Effector CD4-positive, alpha-beta T cell (primary cell): ENCODE measurements around the gene NBPF1.
"Not testable (repeated sequence)": the region's sequence is repeated elsewhere in the genome, so short reads cannot be mapped to it uniquely, and the experiment has no call there.

Experiments used
- DNase-seq: peaks from one replicate; pipeline ENCODE4 v3.0.0-alpha.2; 2020
- total RNA-seq: gene quantifications from one replicate; lab custom pipeline; 2026; lab: John Stamatoyannopoulos, UW

Gene NBPF1
- 10.7 reads per million, percentile 33 among the genes with 10 or more reads in this experiment for total RNA-seq

GRCh38 chr1:16613185-16614147 lies at the start of gene NBPF1:
Gene NBPF1, minus strand, starts transcription at chr1:16613564.
- peak; percentile 80 for DNase-seq

- DNase-seq: not testable (repeated sequence)
These were observed 44.9 kb upstream of the NBPF1 start for GRCh38 chr1:16658234-16658633.

GRCh38 chr1:16656981-16657683 lies 43.8 kb upstream of the NBPF1 start:
- not testable (repeated sequence) for DNase-seq

DNA sequence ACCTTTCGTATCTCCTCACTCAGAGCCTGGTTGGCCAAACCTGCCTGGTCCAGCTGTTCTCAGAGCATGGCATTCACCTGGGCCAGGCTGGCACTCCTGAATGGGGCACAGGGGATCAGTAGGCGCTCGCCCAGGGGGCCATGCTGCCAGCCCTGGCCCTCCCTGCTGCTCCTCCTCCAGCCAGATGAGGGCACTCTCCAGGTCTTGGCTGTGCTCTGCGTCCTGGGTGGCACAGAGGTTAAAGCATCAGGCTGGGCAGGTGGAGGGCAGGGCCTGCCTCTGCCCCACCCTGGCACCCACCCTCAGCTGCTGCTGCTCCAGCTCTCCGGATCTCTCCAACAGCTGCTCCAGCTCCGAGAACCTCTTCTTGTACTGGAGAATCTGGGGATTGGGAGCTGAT lies 43.2 kb upstream of the NBPF1 start:
- not testable (repeated sequence) for DNase-seq

GRCh38 chr1:16651560-16651959 lies 38.2 kb upstream of the NBPF1 start:
- not testable (repeated sequence) for DNase-seq

DNA sequence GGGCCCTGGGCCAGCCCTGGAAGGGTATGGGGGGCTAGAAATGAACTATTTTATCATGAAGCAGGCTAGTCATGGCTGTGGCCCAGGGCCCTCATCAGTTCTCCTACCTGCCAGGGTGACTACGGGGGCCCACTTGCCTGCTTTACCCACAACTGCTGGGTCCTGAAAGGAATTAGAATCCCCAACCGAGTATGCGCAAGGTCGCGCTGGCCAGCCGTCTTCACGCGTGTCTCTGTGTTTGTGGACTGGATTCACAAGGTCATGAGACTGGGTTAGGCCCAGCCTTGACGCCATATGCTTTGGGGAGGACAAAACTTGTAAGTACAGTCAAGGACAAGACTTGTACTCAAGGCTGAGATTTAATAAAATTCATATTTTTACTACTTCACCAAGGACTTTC lies 36.6 kb upstream of the NBPF1 start:
- DNase-seq: not testable (repeated sequence)

DNA sequence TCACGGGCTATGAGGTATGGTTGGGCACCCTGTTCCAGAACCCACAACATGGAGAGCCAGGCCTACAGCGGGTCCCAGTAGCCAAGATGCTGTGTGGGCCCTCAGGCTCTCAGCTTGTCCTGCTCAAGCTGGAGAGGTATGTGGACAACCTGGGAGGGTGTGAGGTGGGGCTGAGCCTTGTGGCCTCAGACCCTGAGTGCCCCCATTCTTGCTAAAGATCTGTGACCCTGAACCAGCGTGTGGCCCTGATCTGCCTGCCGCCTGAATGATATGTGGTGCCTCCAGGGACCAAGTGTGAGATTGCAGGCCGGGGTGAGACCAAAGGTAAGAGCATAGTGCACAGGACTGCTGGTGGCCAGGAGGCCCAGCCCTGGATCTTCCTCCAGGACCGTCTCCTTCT lies 36.0 kb upstream of the NBPF1 start:
- not testable (repeated sequence) for DNase-seq

DNA sequence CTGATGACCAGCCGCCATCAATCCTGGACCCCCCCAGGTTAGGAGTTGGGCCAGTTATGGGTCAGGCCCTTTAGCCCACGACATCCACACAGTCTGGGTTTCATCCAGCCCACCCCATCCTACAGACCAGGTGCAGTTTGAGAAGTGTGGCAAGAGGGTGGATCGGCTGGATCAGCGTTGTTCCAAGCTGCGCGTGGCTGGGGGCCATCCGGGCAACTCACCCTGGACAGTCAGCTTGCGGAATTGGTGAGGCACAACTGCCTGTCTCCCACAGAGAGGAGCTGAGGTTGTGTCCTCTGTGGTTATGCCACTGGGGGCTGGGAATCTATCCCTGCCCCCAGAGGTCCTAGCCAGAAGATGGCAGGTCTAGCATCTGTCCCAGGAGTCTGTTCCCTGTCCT lies 35.4 kb upstream of the NBPF1 start:
- not testable (repeated sequence) for DNase-seq

- DNase-seq: not testable (repeated sequence)
These were observed 34.9 kb upstream of the NBPF1 start for GRCh38 chr1:16648250-16648649.

GRCh38 chr1:16647179-16648176 lies 34.1 kb upstream of the NBPF1 start:
- peak; percentile 3 for DNase-seq

- DNase-seq: peak; percentile 1
These were observed 33.4 kb upstream of the NBPF1 start for GRCh38 chr1:16646716-16647115.

GRCh38 chr1:16646061-16646664 lies 32.8 kb upstream of the NBPF1 start:
- peak; percentile 3 for DNase-seq

- peak; percentile 2 for DNase-seq
These were observed 32.1 kb upstream of the NBPF1 start for GRCh38 chr1:16645271-16646060.

DNA sequence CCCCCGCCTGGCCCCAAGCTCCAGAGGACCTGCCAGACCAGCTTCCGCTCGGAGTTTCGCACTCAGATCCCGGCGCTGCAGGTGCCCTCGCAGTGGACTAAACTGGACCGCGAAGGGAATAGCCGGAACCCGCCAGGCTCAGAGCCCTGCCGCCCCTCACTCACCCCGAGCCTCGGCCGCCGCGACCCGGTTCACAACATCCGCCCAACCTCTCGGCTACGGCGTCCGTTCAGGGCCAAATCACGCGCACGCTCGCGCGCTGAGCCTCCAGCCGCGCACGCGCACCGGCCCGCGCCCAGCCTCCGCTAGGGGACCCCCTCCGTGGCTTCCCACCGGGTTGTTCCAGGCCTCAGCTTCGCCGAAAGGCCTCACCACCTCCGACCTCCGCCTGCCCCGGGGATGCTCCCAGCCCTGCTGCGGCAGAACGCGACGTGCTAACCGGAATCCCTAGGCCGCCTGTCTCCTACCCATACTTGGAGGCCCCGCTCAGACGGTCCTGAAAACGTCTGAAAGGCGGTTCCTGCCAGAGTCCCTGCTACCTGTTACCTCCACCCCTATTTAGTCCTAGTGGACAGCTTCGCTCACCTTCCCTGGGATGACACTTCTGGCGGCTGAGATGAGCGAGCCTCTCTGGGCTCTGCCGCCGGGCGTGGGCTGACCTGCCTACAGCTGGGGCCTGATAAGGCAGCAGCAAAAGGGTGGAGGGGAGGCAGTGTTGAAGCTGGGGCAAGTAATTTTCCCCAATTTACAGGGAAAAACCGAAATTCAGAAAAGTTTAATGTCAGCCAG lies 31.3 kb upstream of the NBPF1 start:
- DNase-seq: peak; percentile 98

- no peak for DNase-seq
These were observed 30.8 kb upstream of the NBPF1 start for GRCh38 chr1:16644193-16644481.

DNA sequence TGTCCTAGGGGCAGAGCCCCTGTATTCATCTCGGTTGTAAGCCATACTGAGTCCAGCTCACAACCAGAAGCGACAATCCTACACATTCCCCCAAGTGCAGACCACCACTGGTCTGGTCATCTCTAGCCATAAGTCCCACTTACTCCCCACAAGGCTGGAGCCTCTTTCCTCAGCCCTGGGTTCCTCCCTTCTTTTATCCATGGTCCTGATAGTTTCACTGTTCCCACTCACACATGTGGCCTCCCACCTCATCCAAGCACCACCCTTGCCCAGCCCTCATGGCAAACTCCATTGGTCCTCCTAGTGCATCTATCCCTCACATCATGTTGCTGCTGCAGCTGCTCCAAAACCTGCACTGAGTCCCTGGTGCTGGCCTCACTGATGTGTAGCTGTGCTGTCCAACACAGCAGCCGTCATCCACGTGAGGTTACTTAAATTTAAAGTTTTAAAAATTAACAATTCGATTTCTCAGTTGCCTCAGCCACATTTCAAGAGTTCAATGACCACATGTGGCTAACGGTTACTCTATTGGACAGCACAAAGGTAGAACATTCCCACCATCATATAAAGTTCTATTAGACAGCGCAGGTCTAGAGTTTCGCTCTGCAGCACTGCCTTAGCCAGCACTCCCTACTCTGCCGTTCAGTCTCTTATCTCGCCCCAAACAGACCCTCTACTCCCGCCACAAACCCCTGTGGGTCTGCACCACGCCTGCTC lies 30.3 kb upstream of the NBPF1 start:
- DNase-seq: peak; percentile 8

DNA sequence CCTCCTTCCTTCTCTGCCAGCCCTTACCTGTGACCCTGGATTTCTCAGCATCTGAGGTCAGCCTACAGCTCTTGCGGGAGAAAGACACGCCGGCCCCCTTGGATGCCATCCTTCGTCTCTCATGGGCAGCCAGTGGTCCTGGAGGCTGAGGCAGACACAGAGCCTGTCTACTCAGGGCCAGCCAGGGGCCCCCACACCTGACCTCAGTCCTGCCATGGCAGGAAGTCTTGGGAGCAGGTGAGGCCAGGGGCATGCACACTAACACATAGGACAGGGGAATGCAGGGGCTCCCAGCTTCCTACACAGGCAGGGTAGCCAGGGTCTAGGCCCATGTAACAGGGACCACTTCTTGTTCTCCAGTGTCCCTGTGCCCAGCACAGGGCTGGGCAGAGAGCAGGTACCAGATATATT lies 29.6 kb upstream of the NBPF1 start:
- DNase-seq: peak; percentile 2

GRCh38 chr1:16642025-16642966 lies 28.9 kb upstream of the NBPF1 start:
- DNase-seq: peak; percentile 1
